H9 (cell line): ENCODE measurements around the gene NUP210L. TPM values are rescaled to one million over a fixed set of nuclear protein-coding genes. Genes with fewer than 3 reads are reported as not detected.

Source experiments
- DNase-seq: peaks from one replicate; pipeline ENCODE4 v3.0.0-alpha.2; 2017
- H2AFZ ChIP-seq: one replicate; pipeline ENCODE4 v1.6.1; 2013; ENCODE audit warnings: mild to moderate bottlenecking, low read length, control low read depth, moderate library complexity
- H2AK5ac ChIP-seq: 2 replicates; pipeline ENCODE4 v1.6.1; 2013; ENCODE audit warnings: low read length, control low read depth, mixed read lengths; ENCODE audit not compliant: insufficient read length
- H2BK120ac ChIP-seq: one replicate; pipeline ENCODE4 v1.6.1; 2013; ENCODE audit warnings: low read depth, mild to moderate bottlenecking, low read length, control low read depth, inconsistent platforms; ENCODE audit not compliant: poor library complexity, severe bottlenecking
- H2BK12ac ChIP-seq: 2 replicates; pipeline ENCODE4 v1.6.1; 2013; ENCODE audit warnings: low read length, control low read depth, mixed read lengths, low read depth; ENCODE audit not compliant: insufficient read length
- H2BK15ac ChIP-seq: 2 replicates; pipeline ENCODE4 v1.6.1; 2013; ENCODE audit warnings: low read depth, low read length, control low read depth
- H2BK20ac ChIP-seq: one replicate; pipeline ENCODE4 v1.6.1; 2013; ENCODE audit warnings: low read depth, mild to moderate bottlenecking, low read length, control low read depth, inconsistent platforms; ENCODE audit not compliant: poor library complexity, severe bottlenecking
- H2BK5ac ChIP-seq: 2 replicates; pipeline ENCODE4 v1.6.1; 2013; ENCODE audit warnings: low read length, control low read depth, mixed read lengths; ENCODE audit not compliant: insufficient read length
- H3K14ac ChIP-seq: 2 replicates; pipeline ENCODE4 v1.6.1; 2013; ENCODE audit warnings: low read length, control low read depth; ENCODE audit not compliant: insufficient read depth
- H3K18ac ChIP-seq: 2 replicates; pipeline ENCODE4 v1.6.1; 2013; ENCODE audit warnings: low read depth, mild to moderate bottlenecking, mixed read lengths, low read length, control low read depth; ENCODE audit not compliant: insufficient read length
- H3K23ac ChIP-seq: 2 replicates; pipeline ENCODE4 v1.6.1; 2013; ENCODE audit warnings: low read length, control low read depth, mixed read lengths, low read depth; ENCODE audit not compliant: insufficient read length
- H3K23me2 ChIP-seq: 2 replicates; pipeline ENCODE4 v1.6.1; 2013; ENCODE audit warnings: low read depth, mild to moderate bottlenecking, mixed read lengths, low read length, control low read depth; ENCODE audit not compliant: insufficient read length, poor library complexity, severe bottlenecking
- H3K27ac ChIP-seq: 2 replicates; pipeline ENCODE4 v1.5.1; 2013; ENCODE audit warnings: low read length, control low read depth, mixed read lengths, low read depth; ENCODE audit not compliant: insufficient read length
- H3K27me3 ChIP-seq: 2 replicates; pipeline ENCODE4 v1.6.1; 2013; ENCODE audit warnings: low read length, control low read depth, inconsistent platforms; ENCODE audit not compliant: insufficient read depth
- H3K4ac ChIP-seq: 2 replicates; pipeline ENCODE4 v1.6.1; 2013; ENCODE audit warnings: low read depth, mild to moderate bottlenecking, control low read depth, inconsistent platforms, low read length, moderate library complexity
- H3K4me1 ChIP-seq: 2 replicates; pipeline ENCODE4 v1.6.1; 2013; ENCODE audit warnings: low read length, control low read depth, inconsistent platforms; ENCODE audit not compliant: insufficient read depth
- H3K4me2 ChIP-seq: 2 replicates; pipeline ENCODE4 v1.6.1; 2013; ENCODE audit warnings: low read length, control low read depth, mixed read lengths; ENCODE audit not compliant: insufficient read length, insufficient read depth
- H3K56ac ChIP-seq: 2 replicates; pipeline ENCODE4 v1.6.1; 2013; ENCODE audit warnings: low read depth, mild to moderate bottlenecking, mixed read lengths, low read length, control low read depth; ENCODE audit not compliant: insufficient read length
- H3K79me1 ChIP-seq: 2 replicates; pipeline ENCODE4 v1.6.1; 2013; ENCODE audit warnings: low read depth, mild to moderate bottlenecking, moderate library complexity, low read length, control low read depth, inconsistent platforms; ENCODE audit not compliant: insufficient read depth, poor library complexity, severe bottlenecking
- H3K79me2 ChIP-seq: 2 replicates; pipeline ENCODE4 v1.6.1; 2013; ENCODE audit warnings: low read length, control low read depth, inconsistent platforms; ENCODE audit not compliant: insufficient read depth
- H3K9ac ChIP-seq: 2 replicates; pipeline ENCODE4 v1.6.1; 2013; ENCODE audit warnings: low read length, control low read depth, mixed read lengths; ENCODE audit not compliant: insufficient read length; ENCODE audit errors: extremely low read depth
- H3K9me3 ChIP-seq: one replicate; pipeline ENCODE4 v1.6.1; 2013; ENCODE audit warnings: low read depth, low read length, inconsistent platforms; ENCODE audit not compliant: control insufficient read depth
- H3T11ph ChIP-seq: one replicate; pipeline ENCODE4 v1.6.1; 2013; ENCODE audit warnings: mild to moderate bottlenecking, low read length, control low read depth, inconsistent platforms
- H4K20me1 ChIP-seq: one replicate; pipeline ENCODE4 v1.6.1; 2013; ENCODE audit not compliant: control insufficient read depth, insufficient read length, insufficient read depth
- H4K5ac ChIP-seq: 2 replicates; pipeline ENCODE4 v1.6.1; 2013; ENCODE audit warnings: low read depth, mild to moderate bottlenecking, mixed read lengths, low read length, control low read depth; ENCODE audit not compliant: insufficient read length
- H4K8ac ChIP-seq: replicated peaks from 2 replicates; pipeline ENCODE4 v1.6.1; 2013; ENCODE audit warnings: low read length, control low read depth, mixed read lengths, low read depth; ENCODE audit not compliant: insufficient read length
- H4K91ac ChIP-seq: 2 replicates; pipeline ENCODE4 v1.6.1; 2013; ENCODE audit warnings: low read depth, mild to moderate bottlenecking, moderate library complexity, mixed read lengths, low read length, control low read depth; ENCODE audit not compliant: insufficient read length
- H3K27ac Mint-ChIP-seq, 3 experiments: 2 replicates in 2 of 3; 3 replicates in 1 of 3; pipeline ENCODE4 v1.8.0; 2020 to 2021; ENCODE audit warnings: mixed read lengths in 3 of 3, mild to moderate bottlenecking in 1 of 3, moderate library complexity in 1 of 3
- H3K27me3 Mint-ChIP-seq: 2 replicates; pipeline ENCODE4 v1.8.0; 2021; ENCODE audit warnings: low read depth, mild to moderate bottlenecking, moderate library complexity, mixed read lengths
- H3K36me3 Mint-ChIP-seq, 3 experiments: 2 replicates in 2 of 3; 3 replicates in 1 of 3; pipeline ENCODE4 v1.8.0; 2020 to 2021; ENCODE audit warnings: low read depth in 3 of 3, mixed read lengths in 3 of 3; ENCODE audit not compliant: insufficient read depth in 1 of 3
- H3K4me1 Mint-ChIP-seq, 2 experiments: 2 replicates each; pipeline ENCODE4 v1.8.0; 2020; ENCODE audit warnings: mixed read lengths in 2 of 2
- H3K4me3 Mint-ChIP-seq, 2 experiments: 2 replicates in 1 of 2; 3 replicates in 1 of 2; pipeline ENCODE4 v1.8.0; 2020 to 2021; ENCODE audit warnings: mild to moderate bottlenecking in 2 of 2, mixed read lengths in 2 of 2, moderate library complexity in 1 of 2
- H3K9me3 Mint-ChIP-seq, 2 experiments: 2 replicates in 1 of 2; 3 replicates in 1 of 2; pipeline ENCODE4 v1.8.0; 2020; ENCODE audit warnings: mild to moderate bottlenecking in 2 of 2, mixed read lengths in 2 of 2, moderate library complexity in 1 of 2
- CTCF ChIP-seq: fragments of 200-600 bp; sonication (generic); conservative IDR thresholded peaks from 3 replicates; pipeline ENCODE4 v1.8.0; 2021; ENCODE audit warnings: antibody characterized with exemption, mild to moderate bottlenecking
- WGBS: extraction: QIAGEN DNeasy Blood & Tissue Kit; methylation state at CpG from one replicate; pipeline ENCODE4 v1.1.7; 2013; ENCODE audit warnings: missing lambda C conversion rate, low lambda C conversion rate, mixed read lengths; ENCODE audit not compliant: insufficient read length; ENCODE audit errors: extremely low coverage; 5-methylcytosine and 5-hydroxymethylcytosine counted together
- total RNA-seq: library from RNA; stranded (reverse); gene quantifications from 2 replicates; pipeline ENCODE4 v1.2.1, GENCODE V29; 2021

NUP210L gene
- total RNA-seq, 1 experiment from 2014 or later, result 0.04 TPM

- H4K5ac ChIP-seq, result no peak overlapping the region
- H2AFZ ChIP-seq, result no peak overlapping the region
- H3K79me2 ChIP-seq, result no peaks in the 10 kb centered on the region
- H2BK20ac ChIP-seq, result no peak overlapping the region
- peaks cover 3% of the 10 kb centered on the region for H3K79me1 ChIP-seq
- H3K4me2 ChIP-seq, result no peak overlapping the region
- no peak overlapping the region for H2BK5ac ChIP-seq
- no peak overlapping the region for H3T11ph ChIP-seq
- H2BK12ac ChIP-seq, result no peak overlapping the region
- Mint-ChIP-seq H3K9me3 (no peaks in the 10 kb centered on the region), H3K36me3 (peaks cover 16 to 56% (median 42%) of the 10 kb centered on the region in 3 experiments), H3K27me3 (no peaks in the 10 kb centered on the region), H3K4me3 (peak overlapping the region; percentile 82 to 93), H3K4me1 (peaks cover 10 to 17% of the 10 kb centered on the region in 2 experiments), H3K27ac (0 out of 7 replicates have a peak overlapping the region, but pooled peaks of 1 of the 3 experiments have one; percentile 9)
- DNase-seq, result no peak
- H2BK15ac ChIP-seq, result no peak overlapping the region
- WGBS, result no CpG with 5 or more reads among the region's 15 CpGs
- H3K27ac ChIP-seq, result no peak overlapping the region
- no peak overlapping the region for H2BK120ac ChIP-seq
- no peak overlapping the region for H3K4ac ChIP-seq
- no peak overlapping the region for H3K56ac ChIP-seq
- H3K9me3 ChIP-seq, result no peaks in the 10 kb centered on the region
- no peak overlapping the region for H2AK5ac ChIP-seq
- H3K18ac ChIP-seq, result no peak overlapping the region
- H3K27me3 ChIP-seq, result no peaks in the 10 kb centered on the region
- no peak overlapping the region for H3K14ac ChIP-seq
- TF ChIP-seq CTCF, result no peak
- no peak overlapping the region for H3K9ac ChIP-seq
- no peak overlapping the region for H3K23ac ChIP-seq
- H3K23me2 ChIP-seq, result peaks cover 5% of the 10 kb centered on the region
- no peak overlapping the region for H4K8ac ChIP-seq
- no peaks in the 10 kb centered on the region for H4K20me1 ChIP-seq
- H3K4me1 ChIP-seq, result no peaks in the 10 kb centered on the region; the same call in 1 of the 2 replicates
- no peak overlapping the region for H4K91ac ChIP-seq
These were observed 210.7 kb downstream of the NUP210L start for GRCh38 chr1:153944005-153944826.
